Progenitor cell of endocrine pancreas (in vitro differentiated cells): Measurements from ENCODE around the gene KDM6A. TPM values are rescaled to one million over a fixed set of nuclear protein-coding genes. Genes with fewer than 3 reads are reported as not detected.
"Not testable (repeated sequence)": the region's sequence is repeated elsewhere in the genome, so short reads cannot be mapped to it uniquely, and the experiment has no call there.

Experiments used
- DNase-seq: peaks from one replicate; pipeline ENCODE4 v3.0.0; 2021; ENCODE audit warnings: low spot score; ENCODE audit not compliant: unreplicated experiment
- H3K27ac Mint-ChIP-seq: 2 replicates; pipeline ENCODE4 v1.8.0; 2021; ENCODE audit warnings: mild to moderate bottlenecking, moderate library complexity, mixed read lengths
- H3K27me3 Mint-ChIP-seq: 2 replicates; pipeline ENCODE4 v1.8.0; 2021; ENCODE audit warnings: mixed read lengths
- H3K36me3 Mint-ChIP-seq: 2 replicates; pipeline ENCODE4 v1.8.0; 2022; ENCODE audit warnings: mixed read lengths; ENCODE audit not compliant: insufficient read depth
- H3K4me1 Mint-ChIP-seq: 2 replicates; pipeline ENCODE4 v1.8.0; 2021; ENCODE audit warnings: low read depth, mixed read lengths
- H3K4me3 Mint-ChIP-seq: 2 replicates; pipeline ENCODE4 v1.8.0; 2021; ENCODE audit warnings: low read depth, mild to moderate bottlenecking, moderate library complexity, mixed read lengths
- H3K9me3 Mint-ChIP-seq: 2 replicates; pipeline ENCODE4 v1.8.0; 2021; ENCODE audit warnings: low read depth, mixed read lengths
- total RNA-seq: library from RNA; stranded (reverse); gene quantifications from 2 replicates; pipeline ENCODE4 v1.2.1, GENCODE V29; 2021
- TF ChIP-seq, protein P1 (sequence below): fragments of 200-600 bp; sonication (generic); IDR thresholded peaks from one replicate; pipeline ENCODE4 v1.5.0; 2021; ENCODE audit warnings: antibody characterized with exemption, mild to moderate bottlenecking; ENCODE audit not compliant: unreplicated experiment

The KDM6A gene
- total RNA-seq, 1 donor from 2014 or later: 112 TPM

DNA sequence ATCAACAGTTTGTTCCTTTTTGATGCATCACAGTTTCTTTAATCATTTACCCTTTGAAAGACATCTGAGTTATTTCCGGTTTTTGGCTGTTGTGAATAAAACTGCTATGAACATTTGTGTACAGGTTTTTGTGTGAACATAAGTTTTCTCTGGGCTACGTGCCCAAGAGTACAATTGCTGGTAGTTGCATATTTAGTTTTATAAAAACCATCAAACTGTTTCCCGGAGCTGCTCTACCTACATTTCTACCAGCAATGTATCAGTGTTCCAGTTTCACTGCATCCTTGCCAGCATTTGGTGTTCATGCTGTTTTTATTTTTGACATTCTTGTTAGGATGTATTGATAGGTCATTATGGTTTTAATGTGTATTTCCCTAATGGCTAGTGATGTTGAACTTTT, 17.3 kb downstream of the KDM6A start:
- TF ChIP-seq, protein P1, sequence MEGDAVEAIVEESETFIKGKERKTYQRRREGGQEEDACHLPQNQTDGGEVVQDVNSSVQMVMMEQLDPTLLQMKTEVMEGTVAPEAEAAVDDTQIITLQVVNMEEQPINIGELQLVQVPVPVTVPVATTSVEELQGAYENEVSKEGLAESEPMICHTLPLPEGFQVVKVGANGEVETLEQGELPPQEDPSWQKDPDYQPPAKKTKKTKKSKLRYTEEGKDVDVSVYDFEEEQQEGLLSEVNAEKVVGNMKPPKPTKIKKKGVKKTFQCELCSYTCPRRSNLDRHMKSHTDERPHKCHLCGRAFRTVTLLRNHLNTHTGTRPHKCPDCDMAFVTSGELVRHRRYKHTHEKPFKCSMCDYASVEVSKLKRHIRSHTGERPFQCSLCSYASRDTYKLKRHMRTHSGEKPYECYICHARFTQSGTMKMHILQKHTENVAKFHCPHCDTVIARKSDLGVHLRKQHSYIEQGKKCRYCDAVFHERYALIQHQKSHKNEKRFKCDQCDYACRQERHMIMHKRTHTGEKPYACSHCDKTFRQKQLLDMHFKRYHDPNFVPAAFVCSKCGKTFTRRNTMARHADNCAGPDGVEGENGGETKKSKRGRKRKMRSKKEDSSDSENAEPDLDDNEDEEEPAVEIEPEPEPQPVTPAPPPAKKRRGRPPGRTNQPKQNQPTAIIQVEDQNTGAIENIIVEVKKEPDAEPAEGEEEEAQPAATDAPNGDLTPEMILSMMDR: no peak
- Mint-ChIP-seq H3K9me3 (peaks cover 26% of the 10 kb centered on the region), H3K4me3 (no peak overlapping the region), H3K36me3 (peaks cover 10% of the 10 kb centered on the region), H3K4me1 (no peaks in the 10 kb centered on the region), H3K27me3 (no peaks in the 10 kb centered on the region), H3K27ac (no peak overlapping the region)
- DNase-seq: no peak

DNA sequence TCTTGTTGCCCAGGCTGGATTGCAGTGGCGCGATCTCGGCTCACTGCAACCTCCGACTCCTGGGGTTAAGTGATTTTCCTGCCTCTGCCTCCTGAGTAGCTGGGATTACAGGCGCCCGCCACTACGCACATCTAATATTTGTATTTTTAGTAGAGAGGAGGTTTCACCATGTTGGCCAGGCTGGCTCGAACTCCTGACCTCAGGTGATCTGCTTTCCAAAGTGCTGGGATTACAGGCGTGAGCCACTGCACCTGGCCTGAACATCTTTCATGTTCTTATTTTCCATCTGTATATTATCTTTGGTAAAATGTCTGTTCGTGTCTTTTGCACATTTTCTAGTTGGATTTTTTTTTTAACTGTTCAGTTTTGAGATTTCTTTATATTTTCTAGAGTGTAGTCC, 17.7 kb downstream of the KDM6A start:
- H3K27me3 Mint-ChIP-seq, H3K4me3 Mint-ChIP-seq, H3K27ac Mint-ChIP-seq, H3K4me1 Mint-ChIP-seq, DNase-seq: not testable (repeated sequence)
- Mint-ChIP-seq H3K9me3 (peaks cover 30% of the 10 kb centered on the region), H3K36me3 (peaks cover 13% of the 10 kb centered on the region)

GRCh38 chrX:44891642-44892041, 18.7 kb downstream of the KDM6A start:
- peaks cover 14% of the 10 kb centered on the region for H3K36me3 Mint-ChIP-seq
- DNase-seq: no peak

GRCh38 chrX:44896876-44897186, 23.8 kb downstream of the KDM6A start:
- H3K9me3 Mint-ChIP-seq: peaks cover 24% of the 10 kb centered on the region
- DNase-seq: no peak
- H3K4me1 Mint-ChIP-seq: peaks cover 14% of the 10 kb centered on the region
- no peak overlapping the region for H3K27ac Mint-ChIP-seq
- TF ChIP-seq, protein P1: no peak
- no peaks in the 10 kb centered on the region for H3K27me3 Mint-ChIP-seq
- H3K36me3 Mint-ChIP-seq: peaks cover 12% of the 10 kb centered on the region
- no peak overlapping the region for H3K4me3 Mint-ChIP-seq

More at GRCh38 chrX:44891642-44892041, 18.7 kb downstream of the KDM6A start:
- TF ChIP-seq, protein P1: no peak
- Mint-ChIP-seq H3K4me3 (no peak overlapping the region), H3K27ac (peak overlapping the region; percentile 51), H3K9me3 (peaks cover 31% of the 10 kb centered on the region), H3K4me1 (no peaks in the 10 kb centered on the region), H3K27me3 (no peaks in the 10 kb centered on the region)

DNA sequence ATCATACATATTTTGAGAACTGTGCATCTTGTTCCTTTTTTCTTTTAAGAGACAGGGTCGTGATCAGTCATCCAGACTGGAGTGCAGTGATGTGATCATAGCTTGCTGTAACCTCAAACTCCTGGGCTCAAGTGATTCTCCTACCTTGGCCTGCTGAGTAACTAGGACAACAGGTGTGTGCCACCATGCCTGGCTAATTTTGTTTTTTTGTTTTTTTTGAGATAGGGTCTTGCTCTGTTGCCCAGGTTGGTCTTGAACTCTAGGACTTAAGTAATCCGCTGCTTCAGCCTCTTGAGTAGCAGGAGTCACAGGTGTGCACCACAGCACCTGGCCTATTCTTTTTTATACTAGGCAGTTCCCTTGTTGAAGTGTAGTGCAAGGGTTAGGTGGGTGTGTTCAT, 24.6 kb downstream of the KDM6A start:
- Mint-ChIP-seq H3K36me3 (peaks cover 12% of the 10 kb centered on the region), H3K4me1 (peaks cover 14% of the 10 kb centered on the region), H3K9me3 (peaks cover 23% of the 10 kb centered on the region), H3K27ac (peak overlapping the region; percentile 71), H3K27me3 (no peaks in the 10 kb centered on the region), H3K4me3 (no peak overlapping the region)
- no peak for DNase-seq
- TF ChIP-seq, protein P1: no peak

- no peak overlapping the region for H3K4me3 Mint-ChIP-seq
- H3K4me1 Mint-ChIP-seq: peaks cover 16% of the 10 kb centered on the region
- no peaks in the 10 kb centered on the region for H3K27me3 Mint-ChIP-seq
- peaks cover 30% of the 10 kb centered on the region for H3K9me3 Mint-ChIP-seq
- no peak for DNase-seq
- peaks cover 14% of the 10 kb centered on the region for H3K36me3 Mint-ChIP-seq
- TF ChIP-seq, protein P1: no peak
- H3K27ac Mint-ChIP-seq: peak overlapping the region; percentile 84
Measured at GRCh38 chrX:44898411-44899221, 25.6 kb downstream of the KDM6A start.
